A204.1 (cell line): ENCODE data around the gene FAM168A.

Experiments used
- FAIRE-seq: peaks from 2 replicates; lab custom pipeline; 2012; peaks lifted over from hg19 to GRCh38; lab: Jason Lieb, UNC

FAM168A gene

GRCh38 chr11:73399636-73400035 lies 198.3 kb downstream of the FAM168A start:
- FAIRE-seq, result no peak

- FAIRE-seq, result no peak
These were observed 198.7 kb downstream of the FAM168A start for GRCh38 chr11:73399159-73399590.

- no peak for FAIRE-seq
These were observed 199.2 kb downstream of the FAM168A start for GRCh38 chr11:73398721-73399120.

- no peak for FAIRE-seq
These were observed 199.8 kb downstream of the FAM168A start for GRCh38 chr11:73398132-73398526.

- FAIRE-seq, result no peak
These were observed 200.3 kb downstream of the FAM168A start for GRCh38 chr11:73397468-73398131.

- no peak for FAIRE-seq
These were observed 200.9 kb downstream of the FAM168A start for GRCh38 chr11:73396985-73397384.

GRCh38 chr11:73396251-73396930 lies 201.5 kb downstream of the FAM168A start:
- FAIRE-seq, result no peak

- no peak for FAIRE-seq
These were observed 202.4 kb downstream of the FAM168A start for GRCh38 chr11:73395297-73396208.

- FAIRE-seq, result no peak
These were observed 203.3 kb downstream of the FAM168A start for GRCh38 chr11:73394416-73395296.

GRCh38 chr11:73393479-73394415 lies 204.2 kb downstream of the FAM168A start:
- FAIRE-seq, result no peak

GRCh38 chr11:73393011-73393380 lies 204.9 kb downstream of the FAM168A start:
- FAIRE-seq, result no peak

- FAIRE-seq, result no peak
These were observed 205.6 kb downstream of the FAM168A start for GRCh38 chr11:73392108-73393010.

- no peak for FAIRE-seq
These were observed 206.2 kb downstream of the FAM168A start for GRCh38 chr11:73391665-73392064.

- FAIRE-seq, result no peak
These were observed 207.0 kb downstream of the FAM168A start for GRCh38 chr11:73390601-73391565.

GRCh38 chr11:73389916-73390315 lies 208.0 kb downstream of the FAM168A start:
- no peak for FAIRE-seq

- no peak for FAIRE-seq
These were observed 208.8 kb downstream of the FAM168A start for GRCh38 chr11:73389134-73389525.

GRCh38 chr11:73388265-73389133 lies 209.4 kb downstream of the FAM168A start:
- FAIRE-seq, result no peak
